Osteoblast (primary cell): ENCODE results near the gene HOXB3. TPM values are rescaled to one million over a fixed set of nuclear protein-coding genes. Genes with fewer than 3 reads are reported as not detected.

Experiments used
- DNase-seq: peaks from one replicate; pipeline ENCODE4 v3.0.0; 2011; ENCODE audit warnings: low spot score, mixed read lengths; ENCODE audit not compliant: insufficient read length; ENCODE audit errors: missing footprints
- H2AFZ ChIP-seq: 2 replicates; pipeline ENCODE4 v1.6.0; 2011; ENCODE audit warnings: mild to moderate bottlenecking, low read length
- H3K27ac ChIP-seq: 2 replicates; pipeline ENCODE4 v1.5.1; 2011; ENCODE audit warnings: mild to moderate bottlenecking, low read depth, low read length, moderate library complexity
- H3K27me3 ChIP-seq: 2 replicates; pipeline ENCODE4 v1.6.0; 2012; ENCODE audit warnings: mild to moderate bottlenecking, control low read depth, inconsistent platforms, low read length, moderate library complexity; ENCODE audit not compliant: insufficient read depth
- H3K36me3 ChIP-seq: 2 replicates; pipeline ENCODE4 v1.5.1; 2011; ENCODE audit warnings: mild to moderate bottlenecking, low read length, control low read depth, moderate library complexity; ENCODE audit not compliant: insufficient read depth
- H3K4me1 ChIP-seq: 2 replicates; pipeline ENCODE4 v1.5.1; 2011; ENCODE audit warnings: mild to moderate bottlenecking, low read length, control low read depth, moderate library complexity; ENCODE audit not compliant: insufficient read depth
- H3K4me2 ChIP-seq: 2 replicates; pipeline ENCODE4 v1.6.0; 2011; ENCODE audit warnings: mild to moderate bottlenecking, low read length; ENCODE audit not compliant: insufficient read depth
- H3K4me3 ChIP-seq: fragments of 200-600 bp; sonication (generic); 3 replicates; pipeline ENCODE4 v1.5.1; 2012; ENCODE audit warnings: mild to moderate bottlenecking, low read length, inconsistent platforms; ENCODE audit not compliant: insufficient read depth
- H3K79me2 ChIP-seq: 2 replicates; pipeline ENCODE4 v1.6.0; 2012; ENCODE audit warnings: mild to moderate bottlenecking, low read length, control low read depth, inconsistent platforms; ENCODE audit not compliant: insufficient read depth
- H3K9me3 ChIP-seq: 2 replicates; pipeline ENCODE4 v1.5.1; 2011; ENCODE audit warnings: low read depth, low read length, control low read depth
- H4K20me1 ChIP-seq: 2 replicates; pipeline ENCODE4 v1.6.0; 2012; ENCODE audit warnings: mild to moderate bottlenecking, low read length, control low read depth; ENCODE audit not compliant: insufficient read depth
- CTCF ChIP-seq: IDR thresholded peaks from 2 replicates; pipeline ENCODE4 v1.5.1; 2011; ENCODE audit warnings: mild to moderate bottlenecking, low read depth, low read length, moderate library complexity; ENCODE audit errors: extremely low read depth
- total RNA-seq: library from RNA; depleted of rRNA; stranded (reverse); fragments of >200 nt; gene quantifications from 2 replicates; pipeline ENCODE4 v1.2.3, GENCODE V29; 2012

HOXB3 gene
- total RNA-seq, 1 donor = 1.8 TPM

- Histone ChIP-seq H3K27me3 (peaks cover 83% of the 10 kb centered on the region), H3K4me1 (no peaks in the 10 kb centered on the region), H2AFZ (no peak overlapping the region), H3K4me2 (no peak overlapping the region), H3K27ac (no peak overlapping the region), H3K4me3 (no peak overlapping the region), H4K20me1 (no peaks in the 10 kb centered on the region), H3K36me3 (no peaks in the 10 kb centered on the region), H3K9me3 (no peaks in the 10 kb centered on the region), H3K79me2 (no peaks in the 10 kb centered on the region)
- DNase-seq = no peak
- TF ChIP-seq CTCF = no peak
These were observed 38.2 kb downstream of the HOXB3 start for GRCh38 chr17:48551596-48552465.

- H3K27me3 ChIP-seq = peaks cover 84% of the 10 kb centered on the region
- DNase-seq = no peak
- no peaks in the 10 kb centered on the region for H4K20me1 ChIP-seq
- no peaks in the 10 kb centered on the region for H3K36me3 ChIP-seq
- TF ChIP-seq CTCF = no peak
- no peaks in the 10 kb centered on the region for H3K4me1 ChIP-seq
- H3K79me2 ChIP-seq = no peaks in the 10 kb centered on the region
- no peak overlapping the region for H3K27ac ChIP-seq
- H2AFZ ChIP-seq = no peak overlapping the region
- no peak overlapping the region for H3K4me2 ChIP-seq
- H3K9me3 ChIP-seq = no peaks in the 10 kb centered on the region
- H3K4me3 ChIP-seq = no peak overlapping the region
These were observed 38.9 kb downstream of the HOXB3 start for GRCh38 chr17:48551214-48551555.

GRCh38 chr17:48550502-48551213, 39.4 kb downstream of the HOXB3 start:
- DNase-seq = no peak
- peaks cover 80% of the 10 kb centered on the region for H3K27me3 ChIP-seq

More at GRCh38 chr17:48550502-48551213, 39.4 kb downstream of the HOXB3 start:
- no peak for TF ChIP-seq CTCF
- Histone ChIP-seq H2AFZ (no peak overlapping the region), H4K20me1 (no peaks in the 10 kb centered on the region), H3K9me3 (no peaks in the 10 kb centered on the region), H3K4me2 (no peak overlapping the region), H3K4me1 (no peaks in the 10 kb centered on the region), H3K27ac (no peak overlapping the region), H3K4me3 (no peak overlapping the region), H3K36me3 (no peaks in the 10 kb centered on the region), H3K79me2 (no peaks in the 10 kb centered on the region)
